NCI-H1930 (cell line): ENCODE measurements around the gene SH3D19.
A peak's percentile ranks its signal among the peaks of the same experiment; 100 is the strongest.
"Not testable (repeated sequence)": the region's sequence is repeated elsewhere in the genome, so short reads cannot be mapped to it uniquely, and the experiment has no call there.

Source experiments
- DNase-seq, 2 experiments: peaks; one replicate each; lab custom pipeline; 2025; lab: John Stamatoyannopoulos, UW

The SH3D19 gene

DNA sequence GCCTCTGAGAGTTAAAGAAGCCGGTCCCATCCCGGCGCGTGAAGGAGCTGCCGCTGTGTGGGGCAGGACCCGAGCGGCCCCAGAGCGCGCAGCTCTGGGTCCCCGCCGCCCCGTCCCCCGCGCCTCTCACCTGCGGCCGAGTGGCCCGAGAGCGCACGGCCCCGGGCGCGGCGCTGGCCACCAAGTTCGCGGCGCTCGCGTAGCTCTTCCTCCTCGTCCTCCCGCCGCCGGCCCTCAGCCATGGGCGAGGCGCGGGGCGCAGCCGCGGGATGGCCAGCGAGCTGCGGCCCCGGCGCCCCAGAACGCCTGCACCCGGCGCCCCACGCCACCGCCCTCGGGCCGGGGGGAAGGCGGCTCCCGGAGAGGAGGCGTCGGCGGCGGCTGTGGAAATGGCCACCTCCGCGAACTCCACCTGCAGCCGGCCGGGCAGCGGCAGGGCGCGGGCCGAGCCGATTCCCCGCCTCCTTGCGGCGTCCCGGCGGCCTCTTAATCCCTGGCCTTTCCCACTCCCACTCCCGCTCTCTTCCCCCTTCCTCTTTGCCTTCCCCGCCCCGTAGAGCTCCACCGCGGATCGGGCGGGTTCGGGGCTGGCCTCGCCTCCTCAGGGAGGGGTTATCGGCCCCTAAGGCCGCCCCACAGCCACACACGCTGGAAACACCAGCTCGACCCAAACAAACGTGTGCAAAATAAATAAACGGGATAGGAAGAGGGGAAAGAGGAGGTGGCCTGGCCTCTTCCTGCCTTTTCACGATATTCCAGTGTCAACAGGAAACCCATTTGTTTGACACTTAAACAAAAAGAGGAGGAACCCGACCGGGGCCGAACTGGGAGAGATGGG is at the start of gene SH3D19:
Gene SH3D19 (minus strand): TSS at position 495 of the 838 bp plus-strand sequence. CDS start 253 bp downstream, at position 242.
- peak in 1 of 2 experiments; percentile 2 for DNase-seq

GRCh38 chr4:151362404-151363164 is 37.2 kb upstream of the SH3D19 start:
- peak; percentile 49 to 63 for DNase-seq

DNA sequence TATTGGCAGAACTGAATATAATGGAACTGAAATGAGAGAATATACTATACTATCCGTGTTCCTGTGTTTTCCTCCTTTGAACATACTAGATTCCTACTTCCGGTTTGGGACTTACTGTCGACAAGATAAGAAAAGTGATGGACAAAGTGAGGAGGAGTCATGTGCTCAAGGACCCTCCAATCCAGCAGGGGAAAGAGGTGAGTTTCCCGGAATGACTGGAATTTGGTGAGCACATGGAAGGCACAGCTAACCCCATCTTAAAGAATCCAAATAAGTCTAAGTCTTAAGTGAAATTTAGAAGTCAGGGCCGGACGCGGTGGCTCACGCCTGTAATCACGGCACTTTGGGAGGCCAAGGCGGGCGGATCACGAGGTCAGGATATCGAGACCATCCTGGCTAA is 36.6 kb upstream of the SH3D19 start:
- no peak for DNase-seq

DNA sequence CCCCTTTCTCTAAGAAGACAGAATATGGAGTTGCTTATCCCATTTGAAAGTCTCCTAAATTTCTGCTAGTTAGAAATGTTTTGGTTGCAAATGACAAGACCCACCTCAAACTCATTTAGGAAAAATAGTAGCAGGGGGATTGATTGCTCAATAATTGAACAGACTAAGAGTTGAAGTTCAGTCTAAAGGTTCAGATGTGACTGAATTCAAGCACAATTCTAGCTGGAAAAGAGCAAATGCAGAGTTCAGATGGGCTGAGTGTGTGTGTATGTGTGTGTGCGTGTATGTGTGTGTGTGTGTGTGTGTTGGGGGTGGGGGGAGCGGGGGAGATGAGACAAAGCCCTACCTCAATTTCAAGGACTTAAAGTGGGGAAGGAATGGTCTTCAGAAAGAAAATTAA is 35.7 kb upstream of the SH3D19 start:
- DNase-seq = no peak

GRCh38 chr4:151359576-151359975 is 34.2 kb upstream of the SH3D19 start:
- DNase-seq = no peak

- DNase-seq = no peak
Measured at GRCh38 chr4:151358266-151358665, 32.9 kb upstream of the SH3D19 start.

DNA sequence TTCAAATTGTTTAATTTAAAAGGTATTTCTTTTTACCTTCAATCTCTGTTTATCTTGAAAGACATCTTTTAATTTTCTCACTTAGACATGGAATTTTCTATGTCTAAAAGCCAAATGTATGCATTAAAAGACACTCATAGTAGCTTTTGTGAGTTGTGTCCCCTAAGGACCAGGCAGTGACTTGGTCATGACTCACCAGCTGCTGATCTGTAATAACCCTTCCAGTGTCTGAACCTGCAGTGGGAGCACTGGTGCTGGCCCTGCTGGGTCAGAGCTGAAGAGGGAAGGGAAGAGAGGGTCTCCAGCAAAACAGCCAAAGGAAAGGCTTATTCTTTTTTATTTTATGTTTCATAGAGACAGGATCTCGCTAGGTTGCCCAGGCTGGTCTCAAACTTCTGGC is 31.1 kb upstream of the SH3D19 start:
- DNase-seq = no peak

DNA sequence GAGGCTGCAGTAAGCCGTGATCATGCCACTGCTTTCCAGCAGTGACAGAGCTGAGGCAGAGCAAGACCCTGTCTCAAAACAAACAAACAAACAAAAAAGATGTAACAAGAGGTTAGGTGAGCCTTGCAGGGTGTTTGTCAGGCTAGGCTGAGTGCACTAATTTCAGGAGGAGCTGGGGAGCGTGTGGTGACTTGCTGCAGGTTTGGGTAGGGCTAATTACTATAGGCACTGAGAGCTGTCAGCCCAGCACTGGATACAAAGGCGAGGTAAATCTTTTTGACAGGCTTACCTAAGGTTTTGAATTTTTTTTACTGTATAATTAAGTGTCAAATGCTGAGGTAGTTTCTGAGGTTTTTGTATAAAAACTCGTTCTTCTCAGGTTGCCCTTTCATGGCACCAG is 29.8 kb upstream of the SH3D19 start:
- DNase-seq = no peak

GRCh38 chr4:151347490-151348235 is 22.3 kb upstream of the SH3D19 start:
- no peak for DNase-seq

- no peak for DNase-seq
Measured at GRCh38 chr4:151344948-151345347, 19.5 kb upstream of the SH3D19 start.

DNA sequence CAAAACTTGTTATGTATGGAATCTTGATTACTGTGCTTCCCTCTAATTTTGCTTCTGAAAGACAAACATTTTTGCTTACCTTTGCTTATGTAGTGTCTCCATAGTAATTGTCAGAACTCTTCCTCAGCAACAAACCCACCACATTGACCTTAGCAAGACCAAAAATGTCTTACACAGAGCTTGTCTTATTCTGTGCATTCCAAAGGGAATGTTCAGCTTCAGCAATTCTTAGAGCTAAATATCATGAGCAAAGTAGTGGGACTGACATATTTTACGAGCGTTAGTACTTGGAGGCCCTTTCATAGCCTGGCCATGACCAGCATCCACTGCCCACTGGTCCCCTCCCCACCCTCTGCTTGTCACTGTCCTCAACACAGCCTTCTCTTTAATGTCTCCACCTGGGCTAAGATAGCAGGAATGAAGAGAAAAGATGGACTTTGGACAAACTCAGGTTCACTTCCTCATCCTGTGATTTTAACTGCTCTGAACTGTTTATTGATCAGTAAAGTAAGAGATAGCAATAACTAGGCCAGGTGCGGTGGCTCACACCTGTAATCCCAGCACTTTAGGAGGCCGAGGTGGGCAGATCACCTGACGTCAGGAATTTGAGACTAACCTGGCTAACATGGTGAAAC is 15.5 kb upstream of the SH3D19 start:
- DNase-seq = no peak

- DNase-seq = no peak
Measured at GRCh38 chr4:151339467-151339866, 14.1 kb upstream of the SH3D19 start.

- no peak for DNase-seq
Measured at GRCh38 chr4:151331276-151332042, 6.1 kb upstream of the SH3D19 start.

- DNase-seq = no peak
Measured at GRCh38 chr4:151329217-151330007, 4.0 kb upstream of the SH3D19 start.

GRCh38 chr4:151325949-151326246 is 493 bp upstream of the SH3D19 start:
- DNase-seq = no peak

DNA sequence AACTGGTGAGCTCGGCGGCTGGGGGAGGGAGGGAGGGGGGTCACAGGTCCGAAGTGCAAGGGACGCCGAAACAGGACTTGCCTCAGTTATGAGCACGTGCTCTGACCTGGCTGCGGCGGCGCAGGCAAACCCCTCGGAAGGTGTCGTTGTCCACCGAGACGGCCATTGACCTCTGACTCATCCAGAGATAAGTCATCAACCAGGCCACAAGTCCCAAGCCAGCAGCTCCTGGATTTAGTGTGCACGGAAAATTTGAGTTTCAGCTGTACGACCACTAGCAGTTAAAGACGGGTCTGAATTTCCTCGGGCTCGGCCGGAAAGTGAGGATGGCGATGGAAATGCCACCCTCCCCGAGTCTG is 674 bp downstream of the SH3D19 start:
- DNase-seq = peak in 1 of 2 experiments; percentile 6

GRCh38 chr4:151324124-151324751 is 1.2 kb downstream of the SH3D19 start:
- DNase-seq = no peak

- no peak for DNase-seq
Measured at GRCh38 chr4:151323667-151324066, 1.7 kb downstream of the SH3D19 start.

DNA sequence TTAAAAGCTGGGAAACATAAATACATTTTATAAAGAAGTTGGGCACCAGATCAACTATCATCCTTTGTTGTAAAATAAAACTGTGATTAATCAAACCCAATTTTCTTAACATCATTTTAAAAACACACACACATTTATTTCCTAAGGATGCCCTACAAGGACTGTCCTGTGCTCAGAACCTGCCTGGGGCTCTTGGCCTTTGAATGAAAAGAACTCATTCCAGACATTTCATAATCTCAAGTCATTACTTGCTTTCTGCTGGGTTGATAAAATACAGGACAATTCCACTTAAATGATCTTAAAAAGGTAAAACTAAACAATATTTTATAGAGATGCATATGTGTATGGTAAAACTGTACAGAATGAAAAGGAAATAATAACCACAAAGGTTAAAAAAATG is 2.8 kb downstream of the SH3D19 start:
- no peak for DNase-seq

GRCh38 chr4:151322161-151322560 is 3.2 kb downstream of the SH3D19 start:
- DNase-seq = not testable (repeated sequence)
